AG09319 (cell line): Measurements from ENCODE around the gene SLC45A1.

Experiments used
- DNase-seq: peaks from one replicate; pipeline ENCODE4 v3.0.0-alpha.2; 2010; ENCODE audit warnings: low read depth; ENCODE audit errors: extremely low read depth
- CTCF ChIP-seq: IDR thresholded peaks from 2 replicates; pipeline ENCODE4 v1.5.1; 2011; ENCODE audit warnings: low read depth, mild to moderate bottlenecking, inconsistent platforms, low read length, moderate library complexity

Gene SLC45A1

GRCh38 chr1:8338526-8339202 is 20.8 kb downstream of the SLC45A1 start:
- DNase-seq = no peak
- no peak for TF ChIP-seq CTCF

- TF ChIP-seq CTCF = no peak
These were observed 21.3 kb downstream of the SLC45A1 start for GRCh38 chr1:8339203-8339600.

DNA sequence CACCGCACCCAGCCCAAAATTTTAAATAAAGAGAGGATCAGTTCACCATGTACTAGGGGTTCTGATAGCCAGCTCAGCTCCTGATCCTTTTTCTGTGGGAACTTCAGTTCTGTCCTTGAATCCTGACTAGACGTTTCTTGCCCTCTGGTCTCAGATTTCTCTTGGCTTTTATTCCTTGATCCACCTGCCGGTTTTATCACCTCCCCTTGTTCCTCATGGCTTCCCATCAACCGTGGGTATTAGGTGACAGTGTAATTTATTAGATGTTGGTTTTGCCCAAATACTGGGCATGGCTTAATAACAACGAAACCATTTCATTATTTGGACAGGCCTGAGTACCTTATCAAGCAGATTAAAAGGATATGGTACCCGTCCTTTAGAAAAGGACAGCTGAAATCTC is 22.5 kb downstream of the SLC45A1 start:
- no peak for TF ChIP-seq CTCF
- DNase-seq = no peak

More at GRCh38 chr1:8339203-8339600, 21.3 kb downstream of the SLC45A1 start:
- DNase-seq = no peak

- TF ChIP-seq CTCF = peak; percentile 9
- DNase-seq = no peak
These were observed 24.4 kb downstream of the SLC45A1 start for GRCh38 chr1:8342325-8342724.

GRCh38 chr1:8343044-8343443 is 25.1 kb downstream of the SLC45A1 start:
- TF ChIP-seq CTCF = no peak

GRCh38 chr1:8343464-8344001 is 25.6 kb downstream of the SLC45A1 start:
- DNase-seq = peak; percentile 68
- no peak for TF ChIP-seq CTCF

More at GRCh38 chr1:8343044-8343443, 25.1 kb downstream of the SLC45A1 start:
- DNase-seq = no peak

GRCh38 chr1:8344893-8345507 is 27.1 kb downstream of the SLC45A1 start:
- no peak for TF ChIP-seq CTCF
- DNase-seq = no peak
